Measurements from ENCODE around the gene IFFO2.

IFFO2 gene

GRCh38 chr1:18956193-18957135 is at the start of gene IFFO2:
TSS of gene IFFO2 (minus strand) at chr1:18956676. CDS start at chr1:18956332, 344 bp downstream.
- peak; percentile 41 to 80 for DNase-seq

- DNase-seq: no peak
Observed at GRCh38 chr1:19006000-19006399, 49.5 kb upstream of the IFFO2 start.

GRCh38 chr1:19003371-19004290 is 47.2 kb upstream of the IFFO2 start:
- DNase-seq: no peak

- no peak for DNase-seq
Observed at GRCh38 chr1:19000065-19000464, 43.6 kb upstream of the IFFO2 start.

GRCh38 chr1:18999359-18999758 is 42.9 kb upstream of the IFFO2 start:
- DNase-seq: no peak

DNA sequence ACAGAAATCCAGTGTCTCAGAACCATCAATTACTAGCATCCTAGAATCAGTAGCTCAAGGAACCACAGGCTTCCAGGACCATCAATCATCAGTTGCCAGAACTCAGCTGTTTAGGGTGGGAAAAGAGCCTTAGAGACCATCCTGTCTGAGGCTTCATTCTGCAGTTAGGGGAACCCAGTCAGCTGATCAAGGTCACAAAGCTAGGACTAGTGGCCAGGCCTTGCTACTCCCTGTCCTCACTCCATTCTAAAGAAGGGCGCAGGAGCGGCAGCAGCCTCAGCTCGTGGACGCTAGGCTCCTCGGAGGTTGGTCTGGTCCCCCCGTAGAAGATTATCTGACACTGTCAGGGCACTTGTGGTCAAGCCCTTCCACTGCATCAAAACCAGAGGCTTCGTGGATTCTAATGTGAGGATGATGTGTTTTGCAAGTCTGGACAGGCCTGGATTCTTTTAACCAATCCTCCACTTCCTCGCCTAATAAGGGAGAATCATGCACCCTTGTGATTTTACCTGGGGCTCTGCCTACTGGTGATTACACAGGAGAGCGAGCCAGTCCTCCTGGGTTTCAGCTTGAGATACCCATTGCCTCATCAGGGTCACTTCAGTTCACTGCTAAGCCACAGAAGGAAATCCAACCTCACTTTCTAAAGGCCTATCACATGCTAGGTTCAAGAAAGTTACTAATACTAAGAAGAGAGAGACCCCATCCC is 41.7 kb upstream of the IFFO2 start:
- no peak for DNase-seq

DNA sequence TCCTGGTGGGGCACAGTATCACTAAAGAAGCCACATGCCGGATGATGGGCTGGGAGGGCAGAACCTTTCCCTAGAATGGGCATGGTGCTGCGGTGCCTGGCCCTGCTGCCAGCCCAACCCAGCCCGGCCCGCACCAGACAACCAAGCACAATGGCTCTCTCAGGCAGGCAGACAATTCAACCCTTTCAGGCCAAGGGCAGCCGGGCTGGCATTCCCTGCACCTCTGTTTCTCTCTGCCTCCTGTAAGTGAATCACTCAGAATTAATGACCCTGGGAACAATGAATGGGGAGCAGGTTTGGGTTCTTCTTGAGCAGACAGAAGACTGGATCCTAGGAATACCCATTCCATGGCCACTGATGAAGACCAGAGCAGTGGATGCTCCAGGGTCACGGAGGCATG is 41.0 kb upstream of the IFFO2 start:
- DNase-seq: no peak

- no peak for DNase-seq
Observed at GRCh38 chr1:18996548-18997177, 40.2 kb upstream of the IFFO2 start.

GRCh38 chr1:18994381-18994780 is 37.9 kb upstream of the IFFO2 start:
- DNase-seq: no peak

DNA sequence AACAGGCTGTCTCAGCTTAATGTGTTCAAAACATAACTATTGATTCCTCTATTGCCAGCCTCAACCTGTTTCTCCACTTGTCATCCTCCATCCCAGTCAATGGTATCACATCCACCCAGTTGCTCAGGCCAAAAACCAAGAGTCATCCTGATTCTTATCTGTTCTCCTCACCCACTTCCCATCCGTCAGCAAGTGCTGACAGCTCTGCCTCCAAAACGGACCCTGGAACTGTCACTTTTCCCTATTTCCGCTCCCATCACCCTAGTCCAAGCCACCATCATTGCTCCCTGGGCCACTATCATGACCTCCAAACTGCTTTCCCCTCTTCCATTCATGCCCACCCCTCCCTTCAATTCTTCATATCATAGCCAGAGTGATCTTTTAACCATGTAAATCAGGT is 36.2 kb upstream of the IFFO2 start:
- no peak for DNase-seq

- no peak for DNase-seq
Observed at GRCh38 chr1:18991585-18991984, 35.1 kb upstream of the IFFO2 start.

DNA sequence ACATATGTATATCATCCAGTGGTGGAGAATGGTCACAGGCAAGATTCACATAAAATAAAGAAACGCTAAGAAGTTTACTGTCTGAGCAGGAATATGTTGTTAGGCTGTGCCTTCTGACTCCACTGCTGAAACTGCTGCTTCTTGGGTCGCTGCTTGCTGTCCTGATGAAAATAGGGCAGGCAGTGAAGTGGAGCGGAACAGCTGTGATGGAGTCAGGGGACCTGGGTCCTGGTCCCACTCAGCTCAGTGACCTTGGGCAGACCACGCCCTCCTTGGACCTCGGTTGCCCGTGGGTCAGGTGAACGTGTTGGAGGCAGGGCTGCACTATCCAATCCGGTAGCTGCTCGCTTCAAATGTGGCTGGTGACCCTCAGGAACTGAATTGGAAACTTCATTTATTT is 33.4 kb upstream of the IFFO2 start:
- no peak for DNase-seq

- DNase-seq: no peak
Observed at GRCh38 chr1:18989176-18989799, 32.8 kb upstream of the IFFO2 start.

DNA sequence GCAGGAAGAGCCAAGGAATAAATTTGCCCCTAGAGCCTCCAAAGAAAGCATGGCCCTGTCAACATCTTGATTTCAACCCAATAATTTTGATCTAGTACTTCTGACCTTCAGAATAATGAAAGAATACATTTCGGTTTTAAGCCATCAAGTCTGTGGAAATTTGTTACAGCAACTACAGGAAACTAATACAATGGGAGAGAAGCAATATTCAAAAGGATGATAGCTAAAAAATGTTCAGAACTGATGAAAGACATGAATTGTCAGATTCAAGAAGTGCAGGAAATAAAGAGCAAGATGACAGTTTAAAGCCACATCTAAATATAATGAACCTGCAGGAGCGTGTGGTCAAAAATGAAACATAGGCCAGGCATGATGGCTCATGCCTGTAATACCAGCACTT is 24.8 kb upstream of the IFFO2 start:
- no peak for DNase-seq

- no peak for DNase-seq
Observed at GRCh38 chr1:18978706-18979105, 22.2 kb upstream of the IFFO2 start.

DNA sequence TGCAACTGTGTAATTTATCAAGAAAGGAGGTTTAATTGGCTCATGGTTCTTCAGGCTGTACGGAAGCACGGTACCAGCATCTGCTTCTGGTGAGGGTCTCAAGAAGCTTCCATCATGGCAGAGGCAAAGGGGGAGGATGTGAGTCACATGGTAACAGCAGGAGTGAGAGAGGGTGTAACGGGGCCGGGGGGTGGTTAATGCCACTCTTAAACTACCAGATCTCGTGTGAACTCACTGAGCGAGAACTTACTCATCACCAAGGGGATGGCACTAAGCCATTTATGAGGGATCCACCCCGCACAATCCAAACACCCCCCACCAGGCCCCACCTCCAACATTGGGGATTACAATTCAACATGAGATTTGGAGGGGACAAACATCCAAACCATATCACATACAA is 21.0 kb upstream of the IFFO2 start:
- DNase-seq: no peak

GRCh38 chr1:18976096-18976495 is 19.6 kb upstream of the IFFO2 start:
- no peak for DNase-seq

DNA sequence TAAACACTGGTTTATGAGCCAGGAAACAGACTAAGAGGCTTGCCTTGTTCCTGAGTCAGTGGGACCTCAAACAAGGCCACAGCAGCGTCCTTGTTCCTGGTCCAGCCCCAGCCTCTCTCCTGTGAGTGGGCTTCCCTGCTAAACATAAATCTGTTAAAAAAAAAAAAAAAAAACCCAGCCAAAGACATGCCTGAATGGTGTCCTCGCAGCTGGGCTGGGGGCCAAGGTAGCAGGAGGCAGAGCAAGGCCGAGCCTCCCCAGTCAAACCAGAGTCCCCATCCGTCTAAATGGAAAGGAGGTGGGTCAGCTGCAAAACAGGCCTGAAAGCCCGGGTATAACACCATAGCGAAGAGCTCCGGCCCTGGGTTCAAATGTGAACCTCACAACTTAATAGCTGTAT is 18.1 kb upstream of the IFFO2 start:
- no peak for DNase-seq

DNA sequence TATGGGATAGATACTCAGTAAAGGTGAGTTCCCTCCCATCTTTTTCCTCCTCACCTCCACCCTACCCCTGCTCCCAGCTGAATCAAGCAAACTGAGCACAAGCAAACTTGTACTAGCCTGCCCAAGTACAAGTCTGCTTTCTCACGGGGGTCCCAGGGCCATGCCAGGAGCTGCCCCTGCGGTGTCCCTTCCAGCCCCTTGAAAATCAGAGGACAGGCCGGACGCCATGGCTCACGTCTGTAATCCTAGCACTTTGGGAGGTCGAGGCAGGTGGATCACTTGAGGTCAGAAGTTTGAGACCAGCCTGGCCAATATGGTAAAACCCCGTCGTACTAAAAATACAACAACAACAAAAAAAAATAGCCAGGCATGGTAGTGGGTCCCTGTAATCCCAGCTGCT is 17.5 kb upstream of the IFFO2 start:
- DNase-seq: no peak

DNA sequence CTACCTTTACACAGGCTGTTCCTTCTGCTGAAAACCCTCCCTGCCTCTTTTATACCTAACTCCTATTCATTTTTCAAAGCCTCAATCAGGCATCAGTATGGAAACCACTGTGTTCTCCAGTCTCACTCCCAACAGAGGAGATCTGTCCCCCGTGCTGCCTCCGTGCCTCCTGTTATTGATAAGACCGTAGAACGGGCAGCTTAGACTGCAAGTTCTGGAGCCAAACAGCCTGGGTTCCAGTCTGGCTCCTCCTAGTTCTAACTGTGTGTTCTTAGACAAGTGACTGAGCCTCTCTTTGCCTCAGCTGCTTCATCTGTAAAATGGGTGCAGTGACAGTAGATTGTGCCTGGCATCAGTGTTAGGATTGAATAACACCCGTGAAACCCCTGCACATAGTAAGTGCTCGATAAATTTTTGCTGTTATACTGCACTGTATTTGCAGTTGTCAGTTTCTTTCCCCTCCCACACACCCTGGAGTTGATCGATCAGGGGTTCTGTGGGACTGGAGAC is 17.0 kb upstream of the IFFO2 start:
- DNase-seq: no peak

GRCh38 chr1:18972991-18973390 is 16.5 kb upstream of the IFFO2 start:
- no peak for DNase-seq

DNA sequence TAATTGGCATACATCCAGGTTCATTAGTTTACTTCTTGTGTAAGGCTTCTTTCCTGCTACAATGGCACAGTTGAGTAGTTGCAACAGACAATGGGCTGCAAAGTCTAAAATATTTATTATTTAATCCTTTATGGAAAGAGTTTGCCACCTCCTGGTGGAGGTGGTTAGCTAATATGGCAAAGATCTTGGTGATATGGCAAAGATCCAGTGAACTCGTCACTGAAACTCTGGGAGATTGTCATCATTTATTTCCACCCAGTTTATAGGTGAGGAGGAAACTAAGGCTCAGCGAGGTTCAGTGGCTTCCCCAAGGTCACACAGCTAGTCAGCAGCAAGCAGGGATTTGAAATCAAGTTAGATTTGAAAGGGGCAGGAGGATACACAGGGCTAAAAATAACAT is 16.1 kb upstream of the IFFO2 start:
- DNase-seq: no peak
